Measurements from ENCODE around the gene EME1. TPM values are rescaled to one million over a fixed set of nuclear protein-coding genes. Genes with fewer than 3 reads are reported as not detected.

Gene EME1
- total and polyA plus RNA-seq, 2 of the 13 experiments (the other 11 are each of a cell fraction or from before 2014, with no cell fraction given), result 20.7 to 24.6 TPM

GRCh38 chr17:50345432-50346312 is 27.4 kb upstream of the EME1 start, which contains the start of gene XYLT2:
Gene XYLT2, plus strand, starts transcription at chr17:50346126. Its CDS starts 15 bp downstream, at chr17:50346141.
- ChIA-PET CTCF (ENCODE audit: low intra/inter-chr PET ratio, low total read pairs) (no interaction called here), POLR2A (interaction anchor here (0.6 to 2.7 kb wide), 9 partner anchors 9 to 243 kb away, joined by 3 to 12 read pairs (median 5); partner anchors contain the start of gene LRRC59)
- Histone ChIP-seq H3K36me3 (replicated peaks in 1 of 2; ENCODE audit: control insufficient read depth in 1 of 2, insufficient read depth in 2 of 2, low read length in 2 of 2) (no peaks in the 10 kb centered on the region), H3K4me3 (replicated peaks in 1 of 3; ENCODE audit: insufficient read depth in 1 of 3, low read depth in 2 of 3, low read length in 3 of 3) (peak within 1 kb of the TSS; percentile 87 to 93 (median 88)), H3K4me2 (ENCODE audit: low read depth, low read length) (peak within 1 kb of the TSS; percentile 100), H4K20me1 (ENCODE audit: insufficient read depth, low read length) (no peaks in the 10 kb centered on the region), H3K27ac (ENCODE audit: extremely low read length, insufficient read depth, low read length) (peak within 1 kb of the TSS; percentile 53), H2AFZ (ENCODE audit: low read length) (no peak within 1 kb of the TSS), H3K4me1 (ENCODE audit: insufficient read depth, low read length) (peaks cover 28% of the 10 kb centered on the region), H3K9me3 (ENCODE audit: low read length) (no peaks in the 10 kb centered on the region), H3K79me2 (ENCODE audit: insufficient read depth, low read length) (peaks cover 12% of the 10 kb centered on the region), H3K9ac (ENCODE audit: insufficient read depth, low read depth, low read length) (peak within 1 kb of the TSS; percentile 80), H3K27me3 (ENCODE audit: control insufficient read depth in 1 of 2, insufficient read depth in 2 of 2, low read length in 2 of 2) (peaks cover 4 to 18% of the 10 kb centered on the region in 2 experiments; a peak in 4 of 5 replicates)
- FAIRE-seq, result no peak
- intact Hi-C loops (cut with micrococcal nuclease; ENCODE audit: unreplicated experiment), result no loop called here
- peak; percentile 67 for DNase-seq (ENCODE audit: low spot score)
- 0% methylated on average over 13 of the region's 87 CpGs for whole genome bisulfite sequencing (ENCODE audit: low lambda C conversion rate)
- TSS peak; percentile 75 for BruUV-seq (replicated peaks)
- peak; percentile 78 for ATAC-seq
- in situ Hi-C loops (cut with HindIII; ENCODE audit: extremely low pct_ligation_motif_present, low pct_unique_long_range_greater_than_20kb), result no loop called here
- TF ChIP-seq MATR3 (CRISPR knock-in tag; IDR thresholded peaks at IDR 0.05), result no peak
- TF ChIP-seq ZNF121 (CRISPR knock-in tag; IDR thresholded peaks at IDR 0.05), result peak; percentile 46; the same call in 1 of the 2 replicates
- no peak for TF ChIP-seq SMAD9 (CRISPR knock-in tag; IDR thresholded peaks at IDR 0.05)
- no peak for TF ChIP-seq TCF7L2 (IDR thresholded peaks at IDR 0.05; ENCODE audit: low read depth, low read length)
- TF ChIP-seq ZNF430 (CRISPR knock-in tag; IDR thresholded peaks at IDR 0.05), result no peak; the same call in 1 of the 2 replicates
- no peak for TF ChIP-seq DNMT3B (CRISPR knock-in tag; conservative IDR thresholded peaks at IDR 0.05)
- TF ChIP-seq ZNF251 (CRISPR knock-in tag; IDR thresholded peaks at IDR 0.05), result no peak; the same call in 1 of the 2 replicates
- TF ChIP-seq ARID2 (CRISPR knock-in tag; IDR thresholded peaks at IDR 0.05; ENCODE audit: borderline replicate concordance), result 0 out of 2 replicates have a peak, but pooled peaks have one; percentile 45
- no peak for TF ChIP-seq HDAC2 (CRISPR knock-in tag; IDR thresholded peaks at IDR 0.05)
- TF ChIP-seq ATF7-NPFF (CRISPR knock-in tag; IDR thresholded peaks at IDR 0.05; ENCODE audit: low read depth), result peak; percentile 88; the same call in 1 of the 2 replicates
- TF ChIP-seq NR0B2 (CRISPR knock-in tag; IDR thresholded peaks at IDR 0.05), result peak; percentile 81
- TF ChIP-seq ZBTB44 (CRISPR knock-in tag; IDR thresholded peaks at IDR 0.05), result 0 out of 2 replicates have a peak, but pooled peaks have one; percentile 37
- no peak; the same call in 1 of the 2 replicates for TF ChIP-seq HNF4G (IDR thresholded peaks at IDR 0.05; ENCODE audit: borderline replicate concordance, low read depth, low read length)
- no peak; the same call in 1 of the 2 replicates for TF ChIP-seq HNF4G (CRISPR knock-in tag; IDR thresholded peaks at IDR 0.05; ENCODE audit: borderline replicate concordance, low read depth)
- TF ChIP-seq MTF1 (CRISPR knock-in tag; IDR thresholded peaks at IDR 0.05), result no peak
- peak; percentile 40; the same call in 1 of the 2 replicates for TF ChIP-seq TBX2 (CRISPR knock-in tag; IDR thresholded peaks at IDR 0.05; ENCODE audit: borderline replicate concordance)
- TF ChIP-seq, protein P1, sequence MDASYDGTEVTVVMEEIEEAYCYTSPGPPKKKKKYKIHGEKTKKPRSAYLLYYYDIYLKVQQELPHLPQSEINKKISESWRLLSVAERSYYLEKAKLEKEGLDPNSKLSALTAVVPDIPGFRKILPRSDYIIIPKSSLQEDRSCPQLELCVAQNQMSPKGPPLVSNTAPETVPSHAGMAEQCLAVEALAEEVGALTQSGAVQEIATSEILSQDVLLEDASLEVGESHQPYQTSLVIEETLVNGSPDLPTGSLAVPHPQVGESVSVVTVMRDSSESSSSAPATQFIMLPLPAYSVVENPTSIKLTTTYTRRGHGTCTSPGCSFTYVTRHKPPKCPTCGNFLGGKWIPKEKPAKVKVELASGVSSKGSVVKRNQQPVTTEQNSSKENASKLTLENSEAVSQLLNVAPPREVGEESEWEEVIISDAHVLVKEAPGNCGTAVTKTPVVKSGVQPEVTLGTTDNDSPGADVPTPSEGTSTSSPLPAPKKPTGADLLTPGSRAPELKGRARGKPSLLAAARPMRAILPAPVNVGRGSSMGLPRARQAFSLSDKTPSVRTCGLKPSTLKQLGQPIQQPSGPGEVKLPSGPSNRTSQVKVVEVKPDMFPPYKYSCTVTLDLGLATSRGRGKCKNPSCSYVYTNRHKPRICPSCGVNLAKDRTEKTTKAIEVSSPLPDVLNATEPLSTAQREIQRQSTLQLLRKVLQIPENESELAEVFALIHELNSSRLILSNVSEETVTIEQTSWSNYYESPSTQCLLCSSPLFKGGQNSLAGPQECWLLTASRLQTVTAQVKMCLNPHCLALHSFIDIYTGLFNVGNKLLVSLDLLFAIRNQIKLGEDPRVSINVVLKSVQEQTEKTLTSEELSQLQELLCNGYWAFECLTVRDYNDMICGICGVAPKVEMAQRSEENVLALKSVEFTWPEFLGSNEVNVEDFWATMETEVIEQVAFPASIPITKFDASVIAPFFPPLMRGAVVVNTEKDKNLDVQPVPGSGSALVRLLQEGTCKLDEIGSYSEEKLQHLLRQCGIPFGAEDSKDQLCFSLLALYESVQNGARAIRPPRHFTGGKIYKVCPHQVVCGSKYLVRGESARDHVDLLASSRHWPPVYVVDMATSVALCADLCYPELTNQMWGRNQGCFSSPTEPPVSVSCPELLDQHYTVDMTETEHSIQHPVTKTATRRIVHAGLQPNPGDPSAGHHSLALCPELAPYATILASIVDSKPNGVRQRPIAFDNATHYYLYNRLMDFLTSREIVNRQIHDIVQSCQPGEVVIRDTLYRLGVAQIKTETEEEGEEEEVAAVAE (CRISPR knock-in tag; IDR thresholded peaks at IDR 0.05; ENCODE audit: borderline replicate concordance), result no peak
- TF ChIP-seq SATB2 (CRISPR knock-in tag; IDR thresholded peaks at IDR 0.05), result no peak
